ENCODE measurements around the gene SPRED3.

The SPRED3 gene

GRCh38 chr19:38430931-38431330 lies 42.4 kb downstream of the SPRED3 start:
- no peaks in the 10 kb centered on the region for H3K9me3 ChIP-seq (ENCODE audit: control insufficient read depth, low read length)
- H3K4me3 ChIP-seq (ENCODE audit: extremely low read depth, insufficient read depth, low read length, poor library complexity, severe bottlenecking) = no peak overlapping the region
- no peak overlapping the region for H3K27ac ChIP-seq (ENCODE audit: low read depth, low read length, severe bottlenecking)
- H3K36me3 ChIP-seq (ENCODE audit: control insufficient read depth, insufficient read depth, low read length) = no peaks in the 10 kb centered on the region
- 83 to 96% methylated on average over 5 to 6 of the region's 7 CpGs for WGBS, 2 experiments (ENCODE audit: insufficient coverage in 2 of 2)
- H3K4me1 ChIP-seq (ENCODE audit: control insufficient read depth, insufficient read depth, low read length, poor library complexity, severe bottlenecking) = peaks cover 6% of the 10 kb centered on the region

- Histone ChIP-seq H3K36me3 (ENCODE audit: control insufficient read depth, insufficient read depth, low read length) (no peaks in the 10 kb centered on the region), H3K4me3 (ENCODE audit: extremely low read depth, insufficient read depth, low read length, poor library complexity, severe bottlenecking) (no peak within 1 kb of the TSS), H3K27ac (ENCODE audit: low read depth, low read length, severe bottlenecking) (no peak within 1 kb of the TSS), H3K4me1 (ENCODE audit: control insufficient read depth, insufficient read depth, low read length, poor library complexity, severe bottlenecking) (peaks cover 5% of the 10 kb centered on the region), H3K9me3 (ENCODE audit: control insufficient read depth, low read length) (no peaks in the 10 kb centered on the region)
- 25 to 38% methylated on average over 8 to 10 of the region's 20 CpGs for WGBS, 2 experiments (ENCODE audit: insufficient coverage in 2 of 2)
Measured at GRCh38 chr19:38433268-38433733, 44.8 kb downstream of the SPRED3 start, which contains the start of gene RYR1. Gene RYR1, plus strand, starts transcription at chr19:38433691. Its CDS starts 139 bp downstream, at chr19:38433830.

GRCh38 chr19:38434549-38435051 lies 46.1 kb downstream of the SPRED3 start:
- H3K4me3 ChIP-seq (ENCODE audit: extremely low read depth, insufficient read depth, low read length, poor library complexity, severe bottlenecking) = no peak overlapping the region
- no peaks in the 10 kb centered on the region for H3K9me3 ChIP-seq (ENCODE audit: control insufficient read depth, low read length)
- WGBS, 2 experiments (ENCODE audit: insufficient coverage in 2 of 2) = 7 to 29% methylated on average over 3 to 6 of the region's 13 CpGs
- H3K4me1 ChIP-seq (ENCODE audit: control insufficient read depth, insufficient read depth, low read length, poor library complexity, severe bottlenecking) = peaks cover 5% of the 10 kb centered on the region
- H3K27ac ChIP-seq (ENCODE audit: low read depth, low read length, severe bottlenecking) = no peak overlapping the region
- H3K36me3 ChIP-seq (ENCODE audit: control insufficient read depth, insufficient read depth, low read length) = no peaks in the 10 kb centered on the region

- Histone ChIP-seq H3K4me1 (ENCODE audit: control insufficient read depth, insufficient read depth, low read length, poor library complexity, severe bottlenecking) (peaks cover 5% of the 10 kb centered on the region), H3K4me3 (ENCODE audit: extremely low read depth, insufficient read depth, low read length, poor library complexity, severe bottlenecking) (no peak overlapping the region), H3K36me3 (ENCODE audit: control insufficient read depth, insufficient read depth, low read length) (no peaks in the 10 kb centered on the region), H3K9me3 (ENCODE audit: control insufficient read depth, low read length) (no peaks in the 10 kb centered on the region), H3K27ac (ENCODE audit: low read depth, low read length, severe bottlenecking) (no peak overlapping the region)
- 90 to 95% methylated on average over 3 to 6 of the region's 6 CpGs for WGBS, 2 experiments (ENCODE audit: insufficient coverage in 2 of 2)
Measured at GRCh38 chr19:38437295-38437694, 48.8 kb downstream of the SPRED3 start.

GRCh38 chr19:38437917-38438316 lies 49.4 kb downstream of the SPRED3 start:
- no peak overlapping the region for H3K27ac ChIP-seq (ENCODE audit: low read depth, low read length, severe bottlenecking)
- peaks cover 5% of the 10 kb centered on the region for H3K4me1 ChIP-seq (ENCODE audit: control insufficient read depth, insufficient read depth, low read length, poor library complexity, severe bottlenecking)
- 94 to 100% methylated on average over 1 to 2 of the region's 2 CpGs for WGBS, 2 experiments (ENCODE audit: insufficient coverage in 2 of 2)

GRCh38 chr19:38440592-38440991 lies 52.1 kb downstream of the SPRED3 start:
- no peaks in the 10 kb centered on the region for H3K9me3 ChIP-seq (ENCODE audit: control insufficient read depth, low read length)
- H3K36me3 ChIP-seq (ENCODE audit: control insufficient read depth, insufficient read depth, low read length) = no peaks in the 10 kb centered on the region
- WGBS, 2 experiments (ENCODE audit: insufficient coverage in 2 of 2) = 89 to 91% methylated on average over 12 to 14 of the region's 14 CpGs
- no peaks in the 10 kb centered on the region for H3K4me1 ChIP-seq (ENCODE audit: control insufficient read depth, insufficient read depth, low read length, poor library complexity, severe bottlenecking)
- no peak overlapping the region for H3K27ac ChIP-seq (ENCODE audit: low read depth, low read length, severe bottlenecking)
- H3K4me3 ChIP-seq (ENCODE audit: extremely low read depth, insufficient read depth, low read length, poor library complexity, severe bottlenecking) = no peak overlapping the region

More at GRCh38 chr19:38437917-38438316, 49.4 kb downstream of the SPRED3 start:
- no peaks in the 10 kb centered on the region for H3K9me3 ChIP-seq (ENCODE audit: control insufficient read depth, low read length)
- no peak overlapping the region for H3K4me3 ChIP-seq (ENCODE audit: extremely low read depth, insufficient read depth, low read length, poor library complexity, severe bottlenecking)
- no peaks in the 10 kb centered on the region for H3K36me3 ChIP-seq (ENCODE audit: control insufficient read depth, insufficient read depth, low read length)

- Histone ChIP-seq H3K4me3 (ENCODE audit: extremely low read depth, insufficient read depth, low read length, poor library complexity, severe bottlenecking) (no peak overlapping the region), H3K9me3 (ENCODE audit: control insufficient read depth, low read length) (no peaks in the 10 kb centered on the region), H3K4me1 (ENCODE audit: control insufficient read depth, insufficient read depth, low read length, poor library complexity, severe bottlenecking) (no peaks in the 10 kb centered on the region), H3K36me3 (ENCODE audit: control insufficient read depth, insufficient read depth, low read length) (no peaks in the 10 kb centered on the region), H3K27ac (ENCODE audit: low read depth, low read length, severe bottlenecking) (no peak overlapping the region)
- WGBS, 2 experiments (ENCODE audit: insufficient coverage in 2 of 2) = 36 to 49% methylated on average over 4 to 6 of the region's 7 CpGs
Measured at GRCh38 chr19:38441657-38442348, 53.3 kb downstream of the SPRED3 start.

- Histone ChIP-seq H3K27ac (ENCODE audit: low read depth, low read length, severe bottlenecking) (no peak overlapping the region), H3K4me3 (ENCODE audit: extremely low read depth, insufficient read depth, low read length, poor library complexity, severe bottlenecking) (no peak overlapping the region), H3K9me3 (ENCODE audit: control insufficient read depth, low read length) (no peaks in the 10 kb centered on the region), H3K36me3 (ENCODE audit: control insufficient read depth, insufficient read depth, low read length) (no peaks in the 10 kb centered on the region), H3K4me1 (ENCODE audit: control insufficient read depth, insufficient read depth, low read length, poor library complexity, severe bottlenecking) (no peaks in the 10 kb centered on the region)
- 93 to 100% methylated on average over 6 to 7 of the region's 9 CpGs for WGBS, 2 experiments (ENCODE audit: insufficient coverage in 2 of 2)
Measured at GRCh38 chr19:38442736-38443135, 54.2 kb downstream of the SPRED3 start.

- no peak overlapping the region for H3K27ac ChIP-seq (ENCODE audit: low read depth, low read length, severe bottlenecking)
- WGBS, 2 experiments (ENCODE audit: insufficient coverage in 2 of 2) = 87 to 94% methylated on average over 7 to 13 of the region's 15 CpGs
Measured at GRCh38 chr19:38443458-38443999, 55.0 kb downstream of the SPRED3 start.

GRCh38 chr19:38444026-38444425 lies 55.5 kb downstream of the SPRED3 start:
- Histone ChIP-seq H3K27ac (ENCODE audit: low read depth, low read length, severe bottlenecking) (no peak overlapping the region), H3K9me3 (ENCODE audit: control insufficient read depth, low read length) (no peaks in the 10 kb centered on the region), H3K36me3 (ENCODE audit: control insufficient read depth, insufficient read depth, low read length) (no peaks in the 10 kb centered on the region), H3K4me3 (ENCODE audit: extremely low read depth, insufficient read depth, low read length, poor library complexity, severe bottlenecking) (no peak overlapping the region), H3K4me1 (ENCODE audit: control insufficient read depth, insufficient read depth, low read length, poor library complexity, severe bottlenecking) (no peaks in the 10 kb centered on the region)
- 93 to 94% methylated on average over 6 of the region's 7 CpGs for WGBS, 2 experiments (ENCODE audit: insufficient coverage in 2 of 2)

More at GRCh38 chr19:38443458-38443999, 55.0 kb downstream of the SPRED3 start:
- no peaks in the 10 kb centered on the region for H3K36me3 ChIP-seq (ENCODE audit: control insufficient read depth, insufficient read depth, low read length)
- no peak overlapping the region for H3K4me3 ChIP-seq (ENCODE audit: extremely low read depth, insufficient read depth, low read length, poor library complexity, severe bottlenecking)
- H3K9me3 ChIP-seq (ENCODE audit: control insufficient read depth, low read length) = no peaks in the 10 kb centered on the region
- no peaks in the 10 kb centered on the region for H3K4me1 ChIP-seq (ENCODE audit: control insufficient read depth, insufficient read depth, low read length, poor library complexity, severe bottlenecking)

GRCh38 chr19:38445362-38445761 lies 56.9 kb downstream of the SPRED3 start:
- Histone ChIP-seq H3K4me3 (ENCODE audit: extremely low read depth, insufficient read depth, low read length, poor library complexity, severe bottlenecking) (no peak overlapping the region), H3K9me3 (ENCODE audit: control insufficient read depth, low read length) (no peaks in the 10 kb centered on the region), H3K4me1 (ENCODE audit: control insufficient read depth, insufficient read depth, low read length, poor library complexity, severe bottlenecking) (no peaks in the 10 kb centered on the region), H3K36me3 (ENCODE audit: control insufficient read depth, insufficient read depth, low read length) (no peaks in the 10 kb centered on the region), H3K27ac (ENCODE audit: low read depth, low read length, severe bottlenecking) (no peak overlapping the region)
- WGBS, 2 experiments (ENCODE audit: insufficient coverage in 2 of 2) = 93 to 95% methylated on average over 6 to 7 of the region's 7 CpGs
